Measurements from ENCODE around the gene GABRR2.

DNA sequence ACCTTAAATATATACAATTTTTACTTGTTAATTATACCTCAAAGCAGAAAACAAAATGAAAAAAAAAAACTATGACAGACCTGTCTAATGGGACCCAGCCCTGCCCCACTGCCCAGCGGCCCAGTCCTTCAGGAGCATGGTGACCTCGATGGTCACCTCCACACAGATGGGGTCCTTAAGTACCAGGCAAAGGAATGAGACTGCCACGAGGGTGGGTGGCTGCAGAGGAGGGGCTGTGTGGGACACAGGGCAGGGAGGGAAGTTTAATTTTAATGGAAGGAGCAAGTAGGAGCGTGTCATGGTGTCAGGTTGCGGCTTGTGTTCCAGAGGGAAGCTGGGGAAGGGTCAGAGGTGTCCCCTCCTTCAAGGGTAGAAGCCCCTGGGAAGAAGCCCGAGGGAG lies 28.6 kb downstream of the GABRR2 start:
- TF ChIP-seq ZFP3 (CRISPR knock-in tag; IDR thresholded peaks at IDR 0.05) (no peak), TOX (CRISPR knock-in tag; IDR thresholded peaks at IDR 0.05; ENCODE audit: borderline replicate concordance) (no peak), ZNF8 (CRISPR knock-in tag; IDR thresholded peaks at IDR 0.05) (no peak), ZC3H10 (CRISPR knock-in tag; IDR thresholded peaks at IDR 0.05) (no peak), ZNF70 (CRISPR knock-in tag; IDR thresholded peaks at IDR 0.05) (no peak), SNAI2 (CRISPR knock-in tag; IDR thresholded peaks at IDR 0.05) (no peak), ZFP30 (CRISPR knock-in tag; IDR thresholded peaks at IDR 0.05) (no peak)
- TF ChIP-seq, protein P1, sequence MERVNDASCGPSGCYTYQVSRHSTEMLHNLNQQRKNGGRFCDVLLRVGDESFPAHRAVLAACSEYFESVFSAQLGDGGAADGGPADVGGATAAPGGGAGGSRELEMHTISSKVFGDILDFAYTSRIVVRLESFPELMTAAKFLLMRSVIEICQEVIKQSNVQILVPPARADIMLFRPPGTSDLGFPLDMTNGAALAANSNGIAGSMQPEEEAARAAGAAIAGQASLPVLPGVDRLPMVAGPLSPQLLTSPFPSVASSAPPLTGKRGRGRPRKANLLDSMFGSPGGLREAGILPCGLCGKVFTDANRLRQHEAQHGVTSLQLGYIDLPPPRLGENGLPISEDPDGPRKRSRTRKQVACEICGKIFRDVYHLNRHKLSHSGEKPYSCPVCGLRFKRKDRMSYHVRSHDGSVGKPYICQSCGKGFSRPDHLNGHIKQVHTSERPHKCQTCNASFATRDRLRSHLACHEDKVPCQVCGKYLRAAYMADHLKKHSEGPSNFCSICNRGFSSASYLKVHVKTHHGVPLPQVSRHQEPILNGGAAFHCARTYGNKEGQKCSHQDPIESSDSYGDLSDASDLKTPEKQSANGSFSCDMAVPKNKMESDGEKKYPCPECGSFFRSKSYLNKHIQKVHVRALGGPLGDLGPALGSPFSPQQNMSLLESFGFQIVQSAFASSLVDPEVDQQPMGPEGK (CRISPR knock-in tag; IDR thresholded peaks at IDR 0.05; ENCODE audit: borderline replicate concordance): no peak
- TF ChIP-seq, protein P2, sequence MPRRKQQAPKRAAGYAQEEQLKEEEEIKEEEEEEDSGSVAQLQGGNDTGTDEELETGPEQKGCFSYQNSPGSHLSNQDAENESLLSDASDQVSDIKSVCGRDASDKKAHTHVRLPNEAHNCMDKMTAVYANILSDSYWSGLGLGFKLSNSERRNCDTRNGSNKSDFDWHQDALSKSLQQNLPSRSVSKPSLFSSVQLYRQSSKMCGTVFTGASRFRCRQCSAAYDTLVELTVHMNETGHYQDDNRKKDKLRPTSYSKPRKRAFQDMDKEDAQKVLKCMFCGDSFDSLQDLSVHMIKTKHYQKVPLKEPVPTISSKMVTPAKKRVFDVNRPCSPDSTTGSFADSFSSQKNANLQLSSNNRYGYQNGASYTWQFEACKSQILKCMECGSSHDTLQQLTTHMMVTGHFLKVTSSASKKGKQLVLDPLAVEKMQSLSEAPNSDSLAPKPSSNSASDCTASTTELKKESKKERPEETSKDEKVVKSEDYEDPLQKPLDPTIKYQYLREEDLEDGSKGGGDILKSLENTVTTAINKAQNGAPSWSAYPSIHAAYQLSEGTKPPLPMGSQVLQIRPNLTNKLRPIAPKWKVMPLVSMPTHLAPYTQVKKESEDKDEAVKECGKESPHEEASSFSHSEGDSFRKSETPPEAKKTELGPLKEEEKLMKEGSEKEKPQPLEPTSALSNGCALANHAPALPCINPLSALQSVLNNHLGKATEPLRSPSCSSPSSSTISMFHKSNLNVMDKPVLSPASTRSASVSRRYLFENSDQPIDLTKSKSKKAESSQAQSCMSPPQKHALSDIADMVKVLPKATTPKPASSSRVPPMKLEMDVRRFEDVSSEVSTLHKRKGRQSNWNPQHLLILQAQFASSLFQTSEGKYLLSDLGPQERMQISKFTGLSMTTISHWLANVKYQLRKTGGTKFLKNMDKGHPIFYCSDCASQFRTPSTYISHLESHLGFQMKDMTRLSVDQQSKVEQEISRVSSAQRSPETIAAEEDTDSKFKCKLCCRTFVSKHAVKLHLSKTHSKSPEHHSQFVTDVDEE (CRISPR knock-in tag; IDR thresholded peaks at IDR 0.05): no peak
